ENCODE measurements around the gene ITPRID2. TPM values are rescaled to one million over a fixed set of nuclear protein-coding genes. Genes with fewer than 3 reads are reported as not detected.

Gene ITPRID2
- polyA plus RNA-seq, 1 donor (not counting 4 experiments of a cell fraction or from before 2014, with no cell fraction given) = 146 TPM

DNA sequence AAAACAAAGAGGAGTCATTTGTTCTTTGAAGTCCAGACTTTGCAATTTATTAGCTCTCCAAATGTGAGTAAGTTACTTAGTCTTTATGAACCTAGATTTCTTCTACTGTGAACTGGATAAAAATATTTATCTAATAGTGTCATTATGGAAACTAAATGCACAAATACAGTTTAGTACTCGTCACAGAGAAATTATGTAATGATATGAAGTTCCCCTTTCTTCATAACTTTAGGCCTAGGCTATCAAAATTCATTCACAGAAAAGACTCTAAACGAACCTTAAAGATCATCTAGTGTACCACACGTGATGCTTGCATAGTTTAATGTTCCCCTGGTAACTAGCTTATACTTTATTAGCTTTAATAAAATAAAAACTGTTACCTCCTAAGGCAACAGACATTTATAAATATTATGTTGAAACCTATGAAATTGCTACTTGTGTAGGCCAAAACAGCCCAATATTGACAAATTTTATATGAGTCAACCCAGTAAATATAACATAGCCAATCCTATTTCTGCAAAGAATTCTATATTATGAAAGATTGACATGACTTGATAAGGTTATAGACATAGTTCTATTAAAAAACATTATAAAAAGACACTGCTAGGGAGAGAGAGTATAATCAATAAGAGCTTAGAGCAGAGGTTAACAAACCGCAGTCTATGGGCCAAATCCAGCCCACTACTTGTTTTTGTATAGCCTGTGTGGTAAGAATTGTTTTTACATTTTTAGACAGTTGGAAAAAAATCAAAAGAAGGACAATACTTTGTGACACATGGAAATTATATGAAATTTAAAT, 44.9 kb upstream of the ITPRID2 start:
- Histone ChIP-seq H3K79me2 (ENCODE audit: control insufficient read depth, insufficient read depth, low read length) (no peaks in the 10 kb centered on the region), H3K4me3 (ENCODE audit: control insufficient read depth in 2 of 3, extremely low read depth in 1 of 3, insufficient read depth in 2 of 3, low read depth in 1 of 3, low read length in 3 of 3) (no peak overlapping the region), H3K9me1 (ENCODE audit: control insufficient read depth, extremely low read depth, insufficient read depth, low read length) (no peaks in the 10 kb centered on the region), H3K36me3 (ENCODE audit: control insufficient read depth in 2 of 2, extremely low read depth in 1 of 2, insufficient read depth in 2 of 2, low read length in 2 of 2) (no peaks in the 10 kb centered on the region), H3K4me2 (ENCODE audit: control insufficient read depth, extremely low read depth, insufficient read depth, low read depth, low read length) (no peak overlapping the region), H2AFZ (ENCODE audit: control insufficient read depth, low read length) (no peak overlapping the region), H3K9ac (ENCODE audit: control insufficient read depth, extremely low read depth, insufficient read depth, low read length) (no peak overlapping the region), H3K27me3 (ENCODE audit: control insufficient read depth, extremely low read depth, insufficient read depth, low read length) (no peaks in the 10 kb centered on the region), H3K4me1 (ENCODE audit: control insufficient read depth, extremely low read depth, insufficient read depth, low read length) (no peaks in the 10 kb centered on the region), H3K27ac (ENCODE audit: control insufficient read depth, insufficient read depth, low read length) (no peak overlapping the region), H4K20me1 (ENCODE audit: control insufficient read depth, extremely low read depth, insufficient read depth, low read length) (no peaks in the 10 kb centered on the region), H3K9me3 (ENCODE audit: control insufficient read depth, low read depth, low read length) (no peaks in the 10 kb centered on the region)
- dilution Hi-C loops (cut with MboI; ENCODE audit: extremely low pct_ligation_motif_present, low sequenced_read_pairs) = no loop called here
- FAIRE-seq = no peak
- no peak for DNase-seq (ENCODE audit: low read depth, low spot score)
- TF ChIP-seq EZH2 (IDR thresholded peaks at IDR 0.05; ENCODE audit: low read length) = no peak
- no peak for TF ChIP-seq CTCF (optimal IDR thresholded peaks at IDR 0.05 in 1 of 3, IDR thresholded peaks at IDR 0.05 in 1 of 3, conservative IDR thresholded peaks at IDR 0.05 in 1 of 3; ENCODE audit: extremely low read depth in 1 of 3, insufficient read depth in 2 of 3, low read length in 3 of 3)

DNA sequence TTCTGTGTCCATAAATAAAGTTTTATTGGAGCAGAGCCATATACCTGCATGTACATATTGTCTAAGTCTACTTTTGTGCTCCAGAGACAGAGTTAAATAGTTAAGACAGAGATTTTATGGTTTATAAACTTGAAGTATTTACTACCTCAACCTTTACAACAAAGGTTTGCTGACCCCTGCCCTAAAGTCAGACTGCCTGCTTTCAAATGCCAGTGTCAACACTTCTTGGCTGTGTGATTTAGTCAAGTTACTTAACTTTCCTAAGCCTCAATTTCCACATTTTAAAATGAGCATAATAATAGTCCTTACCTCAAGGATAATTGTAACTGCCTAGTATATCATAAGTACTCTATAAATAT, 44.4 kb upstream of the ITPRID2 start:
- no peaks in the 10 kb centered on the region for H3K36me3 ChIP-seq (ENCODE audit: control insufficient read depth in 2 of 2, extremely low read depth in 1 of 2, insufficient read depth in 2 of 2, low read length in 2 of 2)
- dilution Hi-C loops (cut with MboI; ENCODE audit: extremely low pct_ligation_motif_present, low sequenced_read_pairs) = no loop called here
- no peak for TF ChIP-seq CTCF (optimal IDR thresholded peaks at IDR 0.05 in 1 of 3, IDR thresholded peaks at IDR 0.05 in 1 of 3, conservative IDR thresholded peaks at IDR 0.05 in 1 of 3; ENCODE audit: extremely low read depth in 1 of 3, insufficient read depth in 2 of 3, low read length in 3 of 3)
- no peak for TF ChIP-seq EZH2 (IDR thresholded peaks at IDR 0.05; ENCODE audit: low read length)
- H3K4me3 ChIP-seq (ENCODE audit: control insufficient read depth in 2 of 3, extremely low read depth in 1 of 3, insufficient read depth in 2 of 3, low read depth in 1 of 3, low read length in 3 of 3) = no peak overlapping the region
- H3K79me2 ChIP-seq (ENCODE audit: control insufficient read depth, insufficient read depth, low read length) = no peaks in the 10 kb centered on the region
- H2AFZ ChIP-seq (ENCODE audit: control insufficient read depth, low read length) = no peak overlapping the region
- no peaks in the 10 kb centered on the region for H3K9me1 ChIP-seq (ENCODE audit: control insufficient read depth, extremely low read depth, insufficient read depth, low read length)
- FAIRE-seq (no peak), DNase-seq (ENCODE audit: low read depth, low spot score) (no peak)
- H3K27ac ChIP-seq (ENCODE audit: control insufficient read depth, insufficient read depth, low read length) = no peak overlapping the region
- H4K20me1 ChIP-seq (ENCODE audit: control insufficient read depth, extremely low read depth, insufficient read depth, low read length) = no peaks in the 10 kb centered on the region
- no peak overlapping the region for H3K4me2 ChIP-seq (ENCODE audit: control insufficient read depth, extremely low read depth, insufficient read depth, low read depth, low read length)
- H3K27me3 ChIP-seq (ENCODE audit: control insufficient read depth, extremely low read depth, insufficient read depth, low read length) = no peaks in the 10 kb centered on the region
- H3K9me3 ChIP-seq (ENCODE audit: control insufficient read depth, low read depth, low read length) = no peaks in the 10 kb centered on the region
- H3K9ac ChIP-seq (ENCODE audit: control insufficient read depth, extremely low read depth, insufficient read depth, low read length) = no peak overlapping the region
- no peaks in the 10 kb centered on the region for H3K4me1 ChIP-seq (ENCODE audit: control insufficient read depth, extremely low read depth, insufficient read depth, low read length)

Measured in keratinocyte (primary cell).